Measurements from ENCODE around the gene PDK2.

PDK2 gene

DNA sequence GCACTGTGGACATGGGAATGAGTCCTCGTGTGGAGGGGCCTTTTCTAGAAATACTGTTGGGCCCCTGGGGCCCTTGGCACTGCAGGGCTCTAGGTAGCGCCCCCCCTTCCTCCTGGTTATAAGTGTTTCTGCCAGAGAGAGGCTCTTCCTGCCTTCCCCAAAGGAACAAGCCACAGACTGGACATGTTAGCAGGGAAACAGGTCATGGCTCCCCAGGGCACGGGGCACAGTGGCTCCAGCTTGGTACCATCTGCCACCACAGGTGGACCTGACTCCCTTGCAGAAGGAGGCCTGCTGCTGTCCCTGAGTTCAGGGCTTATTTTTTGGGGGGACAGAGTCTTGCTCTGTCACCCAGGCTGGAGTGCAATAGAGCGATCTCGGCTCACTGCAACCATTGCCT is 8.8 kb downstream of the PDK2 start:
- H3K36me3 ChIP-seq (ENCODE audit: control insufficient read depth, low read depth, low read length) = no peaks in the 10 kb centered on the region
- H3K4me1 ChIP-seq (ENCODE audit: control insufficient read depth, low read depth, low read length) = peaks cover 14% of the 10 kb centered on the region
- H3K27me3 ChIP-seq (ENCODE audit: control insufficient read depth, insufficient read depth, low read length) = no peaks in the 10 kb centered on the region
- H3K4me3 ChIP-seq (ENCODE audit: low read length) = no peak overlapping the region
- no peak overlapping the region for H3K27ac ChIP-seq (ENCODE audit: low read length)
- H3K9ac ChIP-seq (ENCODE audit: low read length) = no peak overlapping the region
- H3K9me3 ChIP-seq (ENCODE audit: control insufficient read depth, low read depth, low read length) = no peaks in the 10 kb centered on the region

DNA sequence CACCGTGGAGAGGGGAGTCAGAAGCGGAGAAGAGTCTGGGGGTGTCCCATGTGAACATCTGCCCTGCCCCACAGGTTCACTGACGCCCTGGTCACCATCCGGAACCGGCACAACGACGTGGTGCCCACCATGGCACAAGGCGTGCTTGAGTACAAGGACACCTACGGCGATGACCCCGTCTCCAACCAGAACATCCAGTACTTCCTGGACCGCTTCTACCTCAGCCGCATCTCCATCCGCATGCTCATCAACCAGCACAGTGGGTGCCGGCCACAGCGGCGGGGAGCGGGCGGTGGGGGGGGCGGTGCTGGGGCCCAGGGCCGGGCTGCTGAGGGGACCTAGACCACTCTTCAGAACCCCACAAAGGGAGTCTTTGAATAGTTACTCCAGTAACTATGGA is 10.7 kb downstream of the PDK2 start:
- Histone ChIP-seq H3K36me3 (ENCODE audit: control insufficient read depth, low read depth, low read length) (no peaks in the 10 kb centered on the region), H3K27me3 (ENCODE audit: control insufficient read depth, insufficient read depth, low read length) (no peaks in the 10 kb centered on the region), H3K4me3 (ENCODE audit: low read length) (no peak overlapping the region), H3K9me3 (ENCODE audit: control insufficient read depth, low read depth, low read length) (no peaks in the 10 kb centered on the region), H3K27ac (ENCODE audit: low read length) (no peak overlapping the region), H3K9ac (ENCODE audit: low read length) (no peak overlapping the region), H3K4me1 (ENCODE audit: control insufficient read depth, low read depth, low read length) (peaks cover 10% of the 10 kb centered on the region)

DNA sequence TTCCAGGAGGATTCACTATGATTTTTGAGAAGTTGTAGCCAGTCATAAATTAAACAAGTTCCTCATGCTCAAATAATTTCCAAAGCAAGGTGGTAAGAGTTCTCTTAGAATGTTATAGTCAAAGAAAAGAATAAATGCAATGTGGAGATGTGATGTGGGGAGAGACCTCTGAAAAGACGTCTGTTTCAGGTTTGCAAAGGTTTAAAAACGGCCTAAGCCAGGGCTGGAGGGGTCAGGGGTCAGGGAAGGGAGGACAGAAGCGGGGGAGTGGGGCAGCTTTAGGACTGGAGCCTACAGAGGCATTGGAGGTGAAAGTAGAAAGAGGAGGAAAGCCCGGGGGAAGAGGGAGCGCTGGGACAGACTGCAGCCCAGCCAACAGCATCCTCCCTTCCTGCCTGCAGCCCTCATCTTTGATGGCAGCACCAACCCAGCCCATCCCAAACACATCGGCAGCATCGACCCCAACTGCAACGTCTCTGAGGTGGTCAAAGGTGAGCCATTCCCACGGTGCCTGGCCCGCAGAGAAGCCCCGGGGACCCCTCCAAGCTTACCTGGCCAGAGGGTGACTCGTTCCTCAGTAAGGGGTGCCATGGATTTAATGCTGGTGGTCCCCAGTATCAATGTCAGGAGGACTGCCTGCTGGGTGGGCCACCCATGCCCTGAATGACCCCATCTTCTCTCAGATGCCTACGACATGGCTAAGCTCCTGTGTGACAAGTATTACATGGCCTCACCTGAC is 11.4 kb downstream of the PDK2 start:
- Histone ChIP-seq H3K4me3 (ENCODE audit: low read length) (no peak overlapping the region), H3K36me3 (ENCODE audit: control insufficient read depth, low read depth, low read length) (no peaks in the 10 kb centered on the region), H3K9me3 (ENCODE audit: control insufficient read depth, low read depth, low read length) (no peaks in the 10 kb centered on the region), H3K27ac (ENCODE audit: low read length) (no peak overlapping the region), H3K27me3 (ENCODE audit: control insufficient read depth, insufficient read depth, low read length) (no peaks in the 10 kb centered on the region), H3K9ac (ENCODE audit: low read length) (no peak overlapping the region), H3K4me1 (ENCODE audit: control insufficient read depth, low read depth, low read length) (peaks cover 2% of the 10 kb centered on the region)

DNA sequence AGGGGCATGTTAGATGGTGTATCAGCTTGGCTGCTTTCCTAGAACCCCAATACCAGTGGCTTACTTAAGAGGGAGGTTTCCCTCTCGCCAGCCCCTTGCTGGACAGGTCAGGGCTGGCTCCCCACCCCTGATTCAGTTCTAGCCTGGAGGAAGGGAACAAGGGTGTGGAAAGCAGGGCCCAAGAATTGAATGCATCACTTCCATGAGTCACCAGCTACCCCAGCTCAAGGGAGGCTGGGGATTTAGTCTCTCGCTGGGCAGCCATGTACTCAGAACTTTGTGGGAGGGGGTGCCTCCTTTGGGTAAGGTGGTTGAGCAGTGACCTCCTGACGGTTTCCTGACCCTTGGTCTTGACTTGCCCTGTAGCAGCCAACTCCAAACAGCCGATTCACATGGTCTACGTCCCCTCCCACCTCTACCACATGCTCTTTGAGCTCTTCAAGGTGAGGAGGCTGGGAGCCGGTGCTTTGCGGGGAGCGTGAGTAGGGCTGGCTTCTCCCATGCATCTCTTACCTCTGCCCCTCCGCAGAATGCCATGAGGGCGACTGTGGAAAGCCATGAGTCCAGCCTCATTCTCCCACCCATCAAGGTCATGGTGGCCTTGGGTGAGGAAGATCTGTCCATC is 12.8 kb downstream of the PDK2 start:
- no peak overlapping the region for H3K9ac ChIP-seq (ENCODE audit: low read length)
- H3K27me3 ChIP-seq (ENCODE audit: control insufficient read depth, insufficient read depth, low read length) = no peaks in the 10 kb centered on the region
- H3K27ac ChIP-seq (ENCODE audit: low read length) = no peak overlapping the region
- H3K4me1 ChIP-seq (ENCODE audit: control insufficient read depth, low read depth, low read length) = peaks cover 4% of the 10 kb centered on the region
- no peak overlapping the region for H3K4me3 ChIP-seq (ENCODE audit: low read length)
- H3K36me3 ChIP-seq (ENCODE audit: control insufficient read depth, low read depth, low read length) = no peaks in the 10 kb centered on the region
- H3K9me3 ChIP-seq (ENCODE audit: control insufficient read depth, low read depth, low read length) = no peaks in the 10 kb centered on the region

- Histone ChIP-seq H3K27ac (ENCODE audit: low read length) (no peak overlapping the region), H3K9me3 (ENCODE audit: control insufficient read depth, low read depth, low read length) (no peaks in the 10 kb centered on the region), H3K27me3 (ENCODE audit: control insufficient read depth, insufficient read depth, low read length) (no peaks in the 10 kb centered on the region), H3K4me1 (ENCODE audit: control insufficient read depth, low read depth, low read length) (peaks cover 4% of the 10 kb centered on the region), H3K9ac (ENCODE audit: low read length) (no peak overlapping the region), H3K4me3 (ENCODE audit: low read length) (no peak overlapping the region), H3K36me3 (ENCODE audit: control insufficient read depth, low read depth, low read length) (no peaks in the 10 kb centered on the region)
Measured at GRCh38 chr17:50108556-50108955, 13.4 kb downstream of the PDK2 start.

GRCh38 chr17:50109207-50109606 is 14.1 kb downstream of the PDK2 start:
- Histone ChIP-seq H3K4me3 (ENCODE audit: low read length) (no peak overlapping the region), H3K9me3 (ENCODE audit: control insufficient read depth, low read depth, low read length) (no peaks in the 10 kb centered on the region), H3K4me1 (ENCODE audit: control insufficient read depth, low read depth, low read length) (peaks cover 4% of the 10 kb centered on the region), H3K36me3 (ENCODE audit: control insufficient read depth, low read depth, low read length) (no peaks in the 10 kb centered on the region), H3K9ac (ENCODE audit: low read length) (no peak overlapping the region), H3K27me3 (ENCODE audit: control insufficient read depth, insufficient read depth, low read length) (no peaks in the 10 kb centered on the region), H3K27ac (ENCODE audit: low read length) (no peak overlapping the region)

DNA sequence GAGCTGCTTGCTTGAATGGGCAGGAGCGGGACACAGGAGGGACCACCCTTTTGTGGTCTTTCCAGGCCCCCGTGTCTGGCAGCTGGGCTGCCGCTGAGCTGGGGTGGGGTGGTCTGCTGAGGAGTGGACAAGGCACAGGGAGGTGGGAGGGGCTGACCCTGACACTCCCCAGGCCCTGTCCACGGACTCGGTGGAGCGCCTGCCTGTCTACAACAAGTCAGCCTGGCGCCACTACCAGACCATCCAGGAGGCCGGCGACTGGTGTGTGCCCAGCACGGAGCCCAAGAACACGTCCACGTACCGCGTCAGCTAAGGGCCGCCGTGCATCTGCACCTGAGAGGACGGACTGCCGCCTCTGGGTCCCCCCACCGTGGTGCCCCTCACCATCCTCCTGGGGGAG is 14.6 kb downstream of the PDK2 start:
- Histone ChIP-seq H3K27ac (ENCODE audit: low read length) (no peak overlapping the region), H3K9me3 (ENCODE audit: control insufficient read depth, low read depth, low read length) (no peaks in the 10 kb centered on the region), H3K27me3 (ENCODE audit: control insufficient read depth, insufficient read depth, low read length) (no peaks in the 10 kb centered on the region), H3K9ac (ENCODE audit: low read length) (no peak overlapping the region), H3K4me3 (ENCODE audit: low read length) (no peak overlapping the region), H3K4me1 (ENCODE audit: control insufficient read depth, low read depth, low read length) (peaks cover 4% of the 10 kb centered on the region), H3K36me3 (ENCODE audit: control insufficient read depth, low read depth, low read length) (no peaks in the 10 kb centered on the region)

DNA sequence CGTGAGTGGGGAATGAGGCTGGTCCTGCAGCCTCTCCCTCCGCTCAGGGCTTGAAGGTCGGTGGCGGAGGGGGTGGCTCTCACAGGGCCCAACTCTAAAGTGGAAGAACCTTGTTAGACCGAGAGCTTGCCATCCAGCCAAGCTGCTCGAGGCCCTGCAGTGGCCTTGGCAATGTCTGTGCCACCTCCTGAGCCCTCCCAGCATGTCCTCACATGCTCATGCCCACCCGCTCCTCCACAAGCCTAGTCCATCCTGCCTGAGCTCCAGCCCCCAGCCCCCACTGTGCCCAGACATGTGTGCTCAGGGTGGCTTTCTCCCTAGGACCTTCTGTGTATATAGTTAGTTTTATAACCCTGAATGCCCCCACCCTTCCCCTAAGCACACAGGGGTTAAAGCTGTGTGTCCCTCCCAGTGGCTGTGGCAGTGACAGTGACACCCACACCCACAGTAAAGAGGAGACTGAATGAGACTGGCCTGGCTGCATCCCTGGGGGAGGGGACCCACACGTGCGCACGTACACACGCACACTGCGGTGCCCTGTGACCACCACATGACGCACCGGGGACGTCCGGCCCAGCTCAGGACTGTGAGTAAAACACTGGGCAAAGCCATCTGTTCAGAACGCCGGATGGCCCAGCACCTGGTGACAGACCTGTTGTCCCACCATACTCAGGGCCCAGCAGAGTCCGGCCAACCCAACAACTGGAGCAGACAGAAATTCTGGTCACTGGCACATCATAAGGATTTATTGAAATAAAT is 15.6 kb downstream of the PDK2 start:
- H3K36me3 ChIP-seq (ENCODE audit: control insufficient read depth, low read depth, low read length) = no peaks in the 10 kb centered on the region
- H3K4me3 ChIP-seq (ENCODE audit: low read length) = no peak overlapping the region
- no peak overlapping the region for H3K9ac ChIP-seq (ENCODE audit: low read length)
- no peaks in the 10 kb centered on the region for H3K9me3 ChIP-seq (ENCODE audit: control insufficient read depth, low read depth, low read length)
- H3K27ac ChIP-seq (ENCODE audit: low read length) = no peak overlapping the region
- H3K4me1 ChIP-seq (ENCODE audit: control insufficient read depth, low read depth, low read length) = peaks cover 8% of the 10 kb centered on the region
- H3K27me3 ChIP-seq (ENCODE audit: control insufficient read depth, insufficient read depth, low read length) = no peaks in the 10 kb centered on the region

GRCh38 chr17:50111673-50112655 is 16.8 kb downstream of the PDK2 start:
- no peaks in the 10 kb centered on the region for H3K36me3 ChIP-seq (ENCODE audit: control insufficient read depth, low read depth, low read length)
- peaks cover 5% of the 10 kb centered on the region for H3K27me3 ChIP-seq (ENCODE audit: control insufficient read depth, insufficient read depth, low read length)
- H3K9ac ChIP-seq (ENCODE audit: low read length) = no peak overlapping the region
- no peak overlapping the region for H3K27ac ChIP-seq (ENCODE audit: low read length)
- peaks cover 8% of the 10 kb centered on the region for H3K4me1 ChIP-seq (ENCODE audit: control insufficient read depth, low read depth, low read length)
- no peak overlapping the region for H3K4me3 ChIP-seq (ENCODE audit: low read length)
- H3K9me3 ChIP-seq (ENCODE audit: control insufficient read depth, low read depth, low read length) = no peaks in the 10 kb centered on the region

GRCh38 chr17:50112694-50113093 is 17.5 kb downstream of the PDK2 start:
- Histone ChIP-seq H3K4me3 (ENCODE audit: low read length) (no peak overlapping the region), H3K9me3 (ENCODE audit: control insufficient read depth, low read depth, low read length) (no peaks in the 10 kb centered on the region), H3K4me1 (ENCODE audit: control insufficient read depth, low read depth, low read length) (peaks cover 8% of the 10 kb centered on the region), H3K9ac (ENCODE audit: low read length) (no peak overlapping the region), H3K27me3 (ENCODE audit: control insufficient read depth, insufficient read depth, low read length) (peaks cover 9% of the 10 kb centered on the region), H3K36me3 (ENCODE audit: control insufficient read depth, low read depth, low read length) (no peaks in the 10 kb centered on the region), H3K27ac (ENCODE audit: low read length) (no peak overlapping the region)
